Osteocyte (in vitro differentiated cells): Measurements from ENCODE around the gene XRCC3. TPM values are rescaled to one million over a fixed set of nuclear protein-coding genes. Genes with fewer than 3 reads are reported as not detected.

Experiments used
- DNase-seq: peaks from one replicate; pipeline ENCODE4 v3.0.0; 2021; ENCODE audit warnings: mixed read lengths; ENCODE audit not compliant: unreplicated experiment; ENCODE audit errors: extremely low spot score
- H3K27ac Mint-ChIP-seq: one replicate; pipeline ENCODE4 v1.8.0; 2021; ENCODE audit warnings: mild to moderate bottlenecking, mixed read lengths; ENCODE audit not compliant: unreplicated experiment
- H3K27me3 Mint-ChIP-seq: one replicate; pipeline ENCODE4 v1.8.0; 2021; ENCODE audit warnings: mixed read lengths; ENCODE audit not compliant: unreplicated experiment
- H3K36me3 Mint-ChIP-seq: one replicate; pipeline ENCODE4 v1.8.0; 2021; ENCODE audit warnings: mixed read lengths; ENCODE audit not compliant: unreplicated experiment
- H3K4me1 Mint-ChIP-seq: one replicate; pipeline ENCODE4 v1.8.0; 2021; ENCODE audit warnings: mixed read lengths; ENCODE audit not compliant: unreplicated experiment
- H3K4me3 Mint-ChIP-seq: one replicate; pipeline ENCODE4 v1.8.0; 2021; ENCODE audit warnings: mild to moderate bottlenecking, moderate library complexity, mixed read lengths; ENCODE audit not compliant: unreplicated experiment
- H3K9me3 Mint-ChIP-seq: one replicate; pipeline ENCODE4 v1.8.0; 2021; ENCODE audit warnings: mixed read lengths; ENCODE audit not compliant: unreplicated experiment
- CTCF ChIP-seq: fragments of 200-600 bp; sonication (generic); IDR thresholded peaks from 2 replicates; pipeline ENCODE4 v1.5.0; 2021; ENCODE audit warnings: antibody characterized with exemption, mild to moderate bottlenecking, moderate library complexity
- total RNA-seq: library from RNA; stranded (reverse); gene quantifications from 2 replicates; pipeline ENCODE4 v1.2.1, GENCODE V29; 2021

The XRCC3 gene
- total RNA-seq, 1 donor from 2014 or later = 7.5 TPM

- Mint-ChIP-seq H3K36me3 (peaks cover 18% of the 10 kb centered on the region), H3K27me3 (no peaks in the 10 kb centered on the region), H3K4me3 (no peak overlapping the region), H3K4me1 (peaks cover 3% of the 10 kb centered on the region), H3K27ac (no peak overlapping the region), H3K9me3 (no peaks in the 10 kb centered on the region)
- no peak for TF ChIP-seq CTCF
- DNase-seq = no peak
These were observed 20.7 kb upstream of the XRCC3 start for GRCh38 chr14:103735815-103736545.

GRCh38 chr14:103735439-103735814 is 20.2 kb upstream of the XRCC3 start:
- H3K27ac Mint-ChIP-seq = no peak overlapping the region
- H3K9me3 Mint-ChIP-seq = no peaks in the 10 kb centered on the region
- H3K36me3 Mint-ChIP-seq = peaks cover 18% of the 10 kb centered on the region
- H3K4me1 Mint-ChIP-seq = peaks cover 3% of the 10 kb centered on the region
- H3K27me3 Mint-ChIP-seq = no peaks in the 10 kb centered on the region
- TF ChIP-seq CTCF = peak; percentile 9
- no peak overlapping the region for H3K4me3 Mint-ChIP-seq
- no peak for DNase-seq

- Mint-ChIP-seq H3K27me3 (no peaks in the 10 kb centered on the region), H3K36me3 (peaks cover 18% of the 10 kb centered on the region), H3K4me3 (no peak overlapping the region), H3K4me1 (peaks cover 3% of the 10 kb centered on the region), H3K9me3 (no peaks in the 10 kb centered on the region), H3K27ac (no peak overlapping the region)
- DNase-seq = no peak
- no peak for TF ChIP-seq CTCF
These were observed 19.8 kb upstream of the XRCC3 start for GRCh38 chr14:103735022-103735421.

GRCh38 chr14:103734081-103734888 is 19.0 kb upstream of the XRCC3 start:
- Mint-ChIP-seq H3K27ac (no peak overlapping the region), H3K9me3 (no peaks in the 10 kb centered on the region), H3K4me3 (no peak overlapping the region), H3K4me1 (peaks cover 3% of the 10 kb centered on the region), H3K27me3 (no peaks in the 10 kb centered on the region), H3K36me3 (peaks cover 21% of the 10 kb centered on the region)
- no peak for DNase-seq
- no peak for TF ChIP-seq CTCF

GRCh38 chr14:103733651-103734050 is 18.4 kb upstream of the XRCC3 start:
- H3K36me3 Mint-ChIP-seq = peaks cover 23% of the 10 kb centered on the region
- TF ChIP-seq CTCF = no peak
- no peak overlapping the region for H3K27ac Mint-ChIP-seq
- H3K4me3 Mint-ChIP-seq = no peak overlapping the region
- H3K27me3 Mint-ChIP-seq = no peaks in the 10 kb centered on the region
- DNase-seq = no peak
- H3K4me1 Mint-ChIP-seq = peaks cover 3% of the 10 kb centered on the region
- H3K9me3 Mint-ChIP-seq = no peaks in the 10 kb centered on the region
